HG02678 (cell line): Measurements from ENCODE around the gene SARNP.

Experiments used
- ATAC-seq: cut with Tn5 transposase; IDR thresholded peaks from one replicate; pipeline ENCODE4 v1.9.1; 2021; ENCODE audit warnings: mild to moderate bottlenecking, moderate library complexity; ENCODE audit not compliant: unreplicated experiment

The SARNP gene

GRCh38 chr12:55726971-55727370 is 90.6 kb downstream of the SARNP start:
- no peak for ATAC-seq

GRCh38 chr12:55725556-55725955 is 92.0 kb downstream of the SARNP start:
- no peak for ATAC-seq

- no peak for ATAC-seq
Observed at GRCh38 chr12:55724940-55725309, 92.6 kb downstream of the SARNP start.

- ATAC-seq, result no peak
Observed at GRCh38 chr12:55724226-55724939, 93.1 kb downstream of the SARNP start.

- no peak for ATAC-seq
Observed at GRCh38 chr12:55723516-55724225, 93.9 kb downstream of the SARNP start.

GRCh38 chr12:55722948-55723347 is 94.6 kb downstream of the SARNP start:
- ATAC-seq, result no peak

GRCh38 chr12:55721601-55722213 is 95.8 kb downstream of the SARNP start:
- no peak for ATAC-seq

GRCh38 chr12:55720894-55721444 is 96.6 kb downstream of the SARNP start:
- ATAC-seq, result no peak

GRCh38 chr12:55720071-55720564 is 97.4 kb downstream of the SARNP start, which contains the start of gene RDH5:
Gene RDH5 (plus strand): TSS chr12:55720393. CDS start chr12:55721185, 792 bp downstream.
- no peak for ATAC-seq

GRCh38 chr12:55719371-55719770 is 98.2 kb downstream of the SARNP start:
- ATAC-seq, result no peak

GRCh38 chr12:55718624-55719275 is 98.8 kb downstream of the SARNP start:
- ATAC-seq, result no peak

- no peak for ATAC-seq
Observed at GRCh38 chr12:55718015-55718414, 99.5 kb downstream of the SARNP start.

- ATAC-seq, result no peak
Observed at GRCh38 chr12:55717011-55718007, 100.2 kb downstream of the SARNP start.

- peak; percentile 26 for ATAC-seq
Observed at GRCh38 chr12:55716582-55716957, 101.0 kb downstream of the SARNP start.

GRCh38 chr12:55715833-55716581 is 101.5 kb downstream of the SARNP start, which contains the start of gene BLOC1S1:
Gene BLOC1S1 (plus strand): TSS chr12:55716046. CDS start chr12:55716052, 6 bp downstream.
- peak; percentile 92 for ATAC-seq

- ATAC-seq, result no peak
Observed at GRCh38 chr12:55715169-55715764, 102.3 kb downstream of the SARNP start.

- ATAC-seq, result no peak
Observed at GRCh38 chr12:55713721-55714120, 103.8 kb downstream of the SARNP start.

GRCh38 chr12:55712700-55713415 is 104.7 kb downstream of the SARNP start:
- ATAC-seq, result no peak
